OCI-LY3 (cell line): ENCODE measurements around the gene FER1L5.

Experiments
- CTCF ChIP-seq: fragments of 200-600, 300-600 bp; sonication (generic); IDR thresholded peaks from 2 replicates; pipeline ENCODE4 v1.5.1; 2014; ENCODE audit warnings: antibody characterized with exemption, low read length, low read depth
- EZH2phosphoT487 ChIP-seq: fragments of 200-600 bp; shearing (Covaris generic); IDR thresholded peaks from 2 replicates; pipeline ENCODE4 v1.6.1; 2018; ENCODE audit warnings: antibody characterized with exemption, mixed run types, low read depth

DNA sequence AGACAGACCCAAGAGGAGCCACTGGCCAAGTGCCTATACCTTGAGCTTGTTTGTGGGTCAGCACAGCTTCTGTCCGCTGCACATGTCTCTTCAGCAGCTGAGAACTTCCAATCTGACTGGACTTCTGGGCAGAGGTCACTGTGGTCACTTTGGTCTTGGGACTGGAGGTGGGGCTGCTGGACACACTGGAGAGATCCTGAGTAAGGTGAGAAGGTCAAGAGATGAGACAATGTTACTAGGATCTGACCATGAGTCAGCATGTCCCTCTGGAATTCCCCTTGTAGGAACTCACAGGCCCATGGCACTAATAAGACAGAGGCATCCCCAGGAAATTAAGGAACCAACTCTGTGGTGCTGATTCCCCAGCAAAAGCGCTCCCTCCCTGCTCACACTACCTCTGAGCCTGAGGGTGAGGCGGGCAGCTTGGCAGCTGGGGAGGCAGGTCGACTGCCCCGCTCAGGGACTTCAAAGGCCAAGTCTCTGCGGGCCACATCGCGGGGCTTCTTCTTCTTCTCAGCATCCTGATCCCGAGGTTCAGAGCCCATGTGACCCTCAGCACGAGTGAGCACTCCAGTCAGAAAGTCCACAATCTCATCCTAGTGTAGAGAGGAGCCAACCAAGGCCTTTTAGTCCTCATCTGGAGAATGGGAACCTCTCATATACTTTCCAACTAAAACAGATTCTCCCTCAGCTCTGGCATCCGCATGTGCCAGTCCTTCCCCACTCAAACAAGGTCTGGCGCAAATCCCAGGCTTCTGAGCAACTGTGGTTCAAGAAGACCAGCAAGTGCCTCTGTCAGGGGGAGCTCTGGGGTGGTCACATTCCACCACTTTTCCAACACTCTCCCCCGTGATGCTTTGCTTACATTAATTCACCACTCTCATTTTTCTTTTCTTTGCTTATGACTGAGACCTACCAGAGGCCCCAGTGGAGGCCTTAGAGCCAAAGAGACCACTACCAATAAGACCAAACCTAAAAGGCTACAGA lies 33.8 kb upstream of the FER1L5 start:
- TF ChIP-seq EZH2phosphoT487 (no peak), CTCF (no peak)
